ENCODE data around the gene HSBP1.

HSBP1 gene

GRCh38 chr16:83830769-83831455 is 23.1 kb downstream of the HSBP1 start:
- no peak for ATAC-seq

GRCh38 chr16:83831456-83831987 is 23.7 kb downstream of the HSBP1 start:
- ATAC-seq, result no peak
- TF ChIP-seq ISL1 (CRISPR knock-in tag; IDR thresholded peaks at IDR 0.05) (no peak), CSDC2 (CRISPR knock-in tag; IDR thresholded peaks at IDR 0.05) (no peak), ESRRG (CRISPR knock-in tag; IDR thresholded peaks at IDR 0.05) (no peak), ZFP3 (CRISPR knock-in tag; IDR thresholded peaks at IDR 0.05) (no peak)

More at GRCh38 chr16:83830769-83831455, 23.1 kb downstream of the HSBP1 start:
- TF ChIP-seq ZC3H10 (CRISPR knock-in tag; IDR thresholded peaks at IDR 0.05) (no peak), ZNF565 (CRISPR knock-in tag; conservative IDR thresholded peaks at IDR 0.05; ENCODE audit: low read depth) (no peak), ESRRG (CRISPR knock-in tag; IDR thresholded peaks at IDR 0.05) (no peak)
- TF ChIP-seq, protein P1, sequence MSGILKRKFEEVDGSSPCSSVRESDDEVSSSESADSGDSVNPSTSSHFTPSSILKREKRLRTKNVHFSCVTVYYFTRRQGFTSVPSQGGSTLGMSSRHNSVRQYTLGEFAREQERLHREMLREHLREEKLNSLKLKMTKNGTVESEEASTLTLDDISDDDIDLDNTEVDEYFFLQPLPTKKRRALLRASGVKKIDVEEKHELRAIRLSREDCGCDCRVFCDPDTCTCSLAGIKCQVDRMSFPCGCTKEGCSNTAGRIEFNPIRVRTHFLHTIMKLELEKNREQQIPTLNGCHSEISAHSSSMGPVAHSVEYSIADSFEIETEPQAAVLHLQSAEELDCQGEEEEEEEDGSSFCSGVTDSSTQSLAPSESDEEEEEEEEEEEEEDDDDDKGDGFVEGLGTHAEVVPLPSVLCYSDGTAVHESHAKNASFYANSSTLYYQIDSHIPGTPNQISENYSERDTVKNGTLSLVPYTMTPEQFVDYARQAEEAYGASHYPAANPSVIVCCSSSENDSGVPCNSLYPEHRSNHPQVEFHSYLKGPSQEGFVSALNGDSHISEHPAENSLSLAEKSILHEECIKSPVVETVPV (CRISPR knock-in tag; IDR thresholded peaks at IDR 0.05), result no peak
- TF ChIP-seq, protein P2, sequence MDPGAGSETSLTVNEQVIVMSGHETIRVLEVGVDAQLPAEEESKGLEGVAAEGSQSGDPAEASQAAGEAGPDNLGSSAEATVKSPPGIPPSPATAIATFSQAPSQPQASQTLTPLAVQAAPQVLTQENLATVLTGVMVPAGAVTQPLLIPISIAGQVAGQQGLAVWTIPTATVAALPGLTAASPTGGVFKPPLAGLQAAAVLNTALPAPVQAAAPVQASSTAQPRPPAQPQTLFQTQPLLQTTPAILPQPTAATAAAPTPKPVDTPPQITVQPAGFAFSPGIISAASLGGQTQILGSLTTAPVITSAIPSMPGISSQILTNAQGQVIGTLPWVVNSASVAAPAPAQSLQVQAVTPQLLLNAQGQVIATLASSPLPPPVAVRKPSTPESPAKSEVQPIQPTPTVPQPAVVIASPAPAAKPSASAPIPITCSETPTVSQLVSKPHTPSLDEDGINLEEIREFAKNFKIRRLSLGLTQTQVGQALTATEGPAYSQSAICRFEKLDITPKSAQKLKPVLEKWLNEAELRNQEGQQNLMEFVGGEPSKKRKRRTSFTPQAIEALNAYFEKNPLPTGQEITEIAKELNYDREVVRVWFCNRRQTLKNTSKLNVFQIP (CRISPR knock-in tag; IDR thresholded peaks at IDR 0.05; ENCODE audit: borderline replicate concordance, low read depth), result no peak

DNA sequence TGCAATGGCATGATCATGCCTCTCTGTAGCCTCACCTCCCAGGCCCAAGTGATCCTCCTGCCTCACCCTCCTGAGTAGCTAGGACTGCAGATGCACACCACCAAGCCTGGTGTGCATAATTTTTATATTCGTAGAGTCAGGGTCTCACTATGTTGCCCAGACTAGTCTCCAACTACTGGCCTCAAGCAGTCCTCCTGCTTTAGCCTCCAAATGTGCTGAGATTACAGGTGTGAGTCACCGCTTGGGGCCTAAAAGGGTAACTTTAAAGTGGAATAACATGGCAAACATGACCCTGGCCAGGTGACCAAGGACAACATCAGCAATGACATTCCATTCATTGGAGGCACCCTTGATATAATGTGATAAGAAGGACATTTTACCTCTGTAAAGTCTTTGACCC is 26.1 kb downstream of the HSBP1 start:
- TF ChIP-seq ISL1 (CRISPR knock-in tag; IDR thresholded peaks at IDR 0.05) (no peak), ESRRG (CRISPR knock-in tag; IDR thresholded peaks at IDR 0.05) (no peak), BACH2 (CRISPR knock-in tag; IDR thresholded peaks at IDR 0.05; ENCODE audit: borderline replicate concordance) (no peak), OSR1 (CRISPR knock-in tag; IDR thresholded peaks at IDR 0.05) (no peak), ZNF8 (CRISPR knock-in tag; IDR thresholded peaks at IDR 0.05) (no peak)
- ATAC-seq, result no peak

DNA sequence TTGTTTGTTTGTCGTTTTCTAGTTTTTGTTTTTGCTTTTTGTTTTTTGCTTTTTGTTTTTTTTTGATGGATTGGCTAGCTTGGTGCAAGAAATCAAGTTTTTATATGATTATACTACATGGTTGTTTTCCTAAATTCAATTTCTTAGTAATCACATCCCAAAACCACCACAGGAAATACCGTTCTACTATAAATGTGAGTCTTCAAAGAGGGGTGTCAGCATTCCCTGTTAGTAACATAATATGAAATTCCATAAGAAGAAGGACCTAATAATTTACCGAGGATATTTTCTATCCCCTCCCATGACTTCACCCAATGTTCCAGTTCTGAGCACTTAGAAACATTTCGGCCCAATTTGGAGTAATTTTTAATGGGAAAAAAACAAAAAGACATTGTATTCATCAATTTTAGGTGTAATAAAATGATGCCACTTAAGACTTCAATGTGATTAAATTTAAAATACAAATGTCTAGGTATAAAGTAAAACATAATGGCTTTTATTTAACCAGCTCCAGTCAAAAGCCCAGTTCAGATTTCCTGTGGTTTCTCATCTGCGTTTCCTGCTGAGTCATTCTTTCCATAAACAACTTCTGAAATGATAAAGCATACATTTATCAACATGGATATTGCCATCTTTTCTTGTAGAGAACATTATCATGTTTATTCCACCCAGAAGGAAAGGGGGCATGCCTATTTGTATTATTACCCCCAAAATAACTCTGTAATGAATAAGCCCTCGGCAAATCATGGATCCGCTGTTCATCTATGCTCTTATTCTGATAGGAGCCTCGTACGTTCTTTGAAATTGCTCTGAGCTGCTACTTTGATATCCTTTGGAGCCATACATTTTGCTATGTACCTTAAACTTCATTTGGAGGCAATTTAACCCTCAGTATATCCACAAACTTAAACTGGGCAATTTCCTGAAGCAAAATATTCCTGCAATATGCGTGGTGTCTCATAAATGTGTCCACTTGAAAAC is 28.1 kb downstream of the HSBP1 start:
- TF ChIP-seq ZC3H10 (CRISPR knock-in tag; IDR thresholded peaks at IDR 0.05) (0 out of 2 replicates have a peak, but pooled peaks have one; percentile 27), ZNF70 (CRISPR knock-in tag; IDR thresholded peaks at IDR 0.05) (no peak), ISL1 (CRISPR knock-in tag; IDR thresholded peaks at IDR 0.05) (0 out of 2 replicates have a peak, but pooled peaks have one; percentile 25), TCF4 (CRISPR knock-in tag; IDR thresholded peaks at IDR 0.05; ENCODE audit: borderline replicate concordance) (no peak), ZFP30 (CRISPR knock-in tag; IDR thresholded peaks at IDR 0.05) (no peak), ESRRG (CRISPR knock-in tag; IDR thresholded peaks at IDR 0.05) (no peak), CSDC2 (CRISPR knock-in tag; IDR thresholded peaks at IDR 0.05) (no peak), PPARA (CRISPR knock-in tag; IDR thresholded peaks at IDR 0.05; ENCODE audit: borderline replicate concordance) (no peak)
- TF ChIP-seq, protein P1 (CRISPR knock-in tag; IDR thresholded peaks at IDR 0.05), result no peak
- peak; percentile 65 for ATAC-seq

GRCh38 chr16:83837566-83837965 is 29.8 kb downstream of the HSBP1 start:
- ATAC-seq, result no peak
- TF ChIP-seq ESRRG (CRISPR knock-in tag; IDR thresholded peaks at IDR 0.05), result no peak
- TF ChIP-seq SNAI2 (CRISPR knock-in tag; IDR thresholded peaks at IDR 0.05), result no peak
- TF ChIP-seq ZNF565 (CRISPR knock-in tag; conservative IDR thresholded peaks at IDR 0.05; ENCODE audit: low read depth), result no peak
- TF ChIP-seq, protein P1 (CRISPR knock-in tag; IDR thresholded peaks at IDR 0.05), result no peak
- TF ChIP-seq ZNF8 (CRISPR knock-in tag; IDR thresholded peaks at IDR 0.05), result no peak
- TF ChIP-seq GLIS3 (CRISPR knock-in tag; IDR thresholded peaks at IDR 0.05), result no peak
- no peak for TF ChIP-seq ZC3H10 (CRISPR knock-in tag; IDR thresholded peaks at IDR 0.05)
- no peak for TF ChIP-seq TOX (CRISPR knock-in tag; IDR thresholded peaks at IDR 0.05; ENCODE audit: borderline replicate concordance)
- TF ChIP-seq, protein P2 (CRISPR knock-in tag; IDR thresholded peaks at IDR 0.05; ENCODE audit: borderline replicate concordance, low read depth), result no peak
- no peak for TF ChIP-seq RARB (CRISPR knock-in tag; IDR thresholded peaks at IDR 0.05)
- no peak for TF ChIP-seq TCF4 (CRISPR knock-in tag; IDR thresholded peaks at IDR 0.05; ENCODE audit: borderline replicate concordance)
- TF ChIP-seq PATZ1 (CRISPR knock-in tag; IDR thresholded peaks at IDR 0.05; ENCODE audit: borderline replicate concordance), result no peak

Measured in SK-N-SH treated with all-trans-retinoic acid at 6 μM for 48 hours (cell line).